Astrocyte of the hippocampus (primary cell): ENCODE data around the gene PNPLA6.
A peak's percentile ranks its signal among the peaks of the same experiment; 100 is the strongest.

Experiments used
- DNase-seq: peaks from one replicate; pipeline ENCODE4 v3.0.0; 2011; ENCODE audit warnings: low read depth, low spot score

The PNPLA6 gene

GRCh38 chr19:7515645-7516151 is 19.8 kb upstream of the PNPLA6 start, which contains the start of gene ZNF358:
TSS of gene ZNF358 (plus strand) at chr19:7516103. CDS start at chr19:7519243, 3,140 bp downstream.
- DNase-seq, result peak; percentile 90

GRCh38 chr19:7516333-7516732 is 19.2 kb upstream of the PNPLA6 start:
- peak; percentile 19 for DNase-seq

GRCh38 chr19:7516878-7517277 is 18.6 kb upstream of the PNPLA6 start:
- no peak for DNase-seq

DNA sequence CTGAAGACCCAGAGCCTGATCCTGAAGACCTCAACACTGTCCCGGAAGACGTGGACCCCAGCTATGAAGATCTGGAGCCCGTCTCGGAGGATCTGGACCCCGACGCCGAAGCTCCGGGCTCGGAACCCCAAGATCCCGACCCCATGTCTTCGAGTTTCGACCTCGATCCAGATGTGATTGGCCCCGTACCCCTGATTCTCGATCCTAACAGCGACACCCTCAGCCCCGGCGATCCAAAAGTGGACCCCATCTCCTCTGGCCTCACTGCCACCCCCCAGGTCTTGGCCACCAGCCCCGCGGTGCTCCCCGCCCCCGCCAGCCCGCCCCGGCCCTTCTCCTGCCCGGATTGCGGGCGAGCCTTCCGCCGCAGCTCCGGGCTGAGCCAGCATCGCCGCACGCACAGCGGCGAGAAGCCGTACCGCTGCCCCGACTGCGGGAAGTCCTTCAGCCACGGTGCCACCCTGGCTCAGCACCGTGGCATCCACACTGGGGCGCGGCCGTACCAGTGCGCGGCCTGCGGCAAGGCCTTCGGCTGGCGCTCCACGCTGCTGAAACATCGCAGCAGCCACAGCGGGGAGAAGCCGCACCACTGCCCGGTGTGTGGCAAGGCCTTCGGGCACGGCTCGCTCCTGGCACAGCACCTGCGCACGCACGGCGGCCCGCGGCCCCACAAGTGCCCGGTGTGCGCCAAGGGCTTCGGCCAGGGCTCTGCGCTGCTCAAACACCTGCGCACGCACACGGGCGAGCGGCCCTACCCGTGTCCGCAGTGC is 16.0 kb upstream of the PNPLA6 start:
- DNase-seq, result no peak

DNA sequence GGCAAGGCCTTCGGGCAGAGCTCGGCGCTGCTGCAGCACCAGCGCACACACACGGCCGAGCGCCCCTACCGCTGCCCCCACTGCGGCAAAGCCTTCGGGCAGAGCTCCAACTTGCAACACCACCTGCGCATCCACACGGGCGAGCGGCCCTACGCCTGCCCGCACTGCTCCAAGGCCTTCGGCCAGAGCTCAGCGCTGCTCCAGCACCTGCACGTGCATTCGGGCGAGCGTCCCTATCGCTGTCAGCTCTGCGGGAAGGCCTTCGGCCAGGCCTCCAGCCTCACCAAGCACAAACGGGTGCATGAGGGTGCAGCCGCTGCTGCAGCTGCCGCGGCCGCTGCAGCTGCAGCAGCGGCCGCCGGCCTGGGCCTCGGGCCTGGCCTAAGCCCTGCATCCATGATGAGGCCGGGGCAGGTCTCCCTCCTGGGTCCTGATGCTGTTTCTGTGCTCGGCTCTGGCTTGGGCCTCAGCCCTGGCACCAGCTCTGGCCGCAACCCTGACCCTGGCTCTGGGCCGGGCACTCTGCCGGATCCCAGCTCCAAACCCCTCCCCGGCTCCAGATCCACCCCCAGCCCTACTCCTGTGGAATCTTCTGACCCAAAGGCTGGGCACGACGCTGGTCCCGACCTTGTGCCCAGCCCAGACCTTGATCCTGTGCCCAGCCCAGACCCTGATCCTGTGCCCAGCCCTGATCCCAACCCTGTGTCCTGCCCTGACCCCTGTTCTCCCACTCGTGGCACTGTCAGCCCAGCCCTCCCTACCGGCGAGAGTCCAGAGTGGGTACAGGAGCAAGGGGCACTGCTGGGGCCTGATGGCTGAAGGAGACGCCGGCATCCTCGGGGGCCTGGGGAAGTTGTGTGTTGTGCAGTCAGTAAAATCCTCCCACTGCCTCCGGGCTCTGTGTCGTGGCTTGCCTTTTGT is 15.1 kb upstream of the PNPLA6 start:
- no peak for DNase-seq

GRCh38 chr19:7521551-7522071 is 13.9 kb upstream of the PNPLA6 start:
- no peak for DNase-seq

- DNase-seq, result peak; percentile 99
Observed at GRCh38 chr19:7522072-7522922, 13.2 kb upstream of the PNPLA6 start, which contains the start of gene MCOLN1. TSS of gene MCOLN1 (plus strand) at chr19:7522624. CDS start at chr19:7522751, 127 bp downstream.

DNA sequence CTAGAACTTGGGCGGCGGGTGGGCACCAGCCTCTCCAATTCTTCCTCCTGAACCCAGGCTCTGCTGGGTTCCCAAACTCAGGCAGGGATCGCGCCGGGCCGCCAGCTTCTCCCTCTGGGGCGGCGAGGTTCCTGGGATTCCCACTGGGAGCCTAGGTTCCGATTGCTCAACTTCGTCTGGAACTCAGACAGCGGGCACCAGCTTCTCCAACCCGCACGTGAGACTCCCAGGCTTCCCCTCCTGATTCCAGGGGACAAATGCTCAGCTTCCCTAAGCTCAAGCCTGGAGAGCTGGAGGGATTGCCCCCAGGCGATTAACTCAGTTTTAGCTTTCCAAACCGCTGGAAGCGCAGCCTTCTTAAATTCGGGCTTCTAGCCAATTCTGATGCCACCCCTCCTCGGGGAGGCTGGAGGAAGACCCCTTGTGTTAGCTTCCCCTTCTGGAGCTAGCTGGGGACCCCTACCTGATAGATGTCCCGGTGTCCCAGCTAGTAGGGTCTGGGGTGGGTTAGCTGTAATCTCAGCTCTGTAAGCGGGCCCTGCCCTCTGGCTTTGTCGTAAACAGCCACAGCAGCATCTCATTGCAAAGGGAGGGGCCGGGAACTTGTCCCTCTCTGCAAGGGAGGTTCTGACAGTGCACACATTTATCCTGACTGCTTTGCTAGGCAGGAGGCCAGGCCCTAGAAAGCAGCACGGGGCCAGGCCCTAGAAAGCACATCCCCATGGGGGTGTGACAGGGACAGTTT is 12.4 kb upstream of the PNPLA6 start:
- DNase-seq, result no peak

DNA sequence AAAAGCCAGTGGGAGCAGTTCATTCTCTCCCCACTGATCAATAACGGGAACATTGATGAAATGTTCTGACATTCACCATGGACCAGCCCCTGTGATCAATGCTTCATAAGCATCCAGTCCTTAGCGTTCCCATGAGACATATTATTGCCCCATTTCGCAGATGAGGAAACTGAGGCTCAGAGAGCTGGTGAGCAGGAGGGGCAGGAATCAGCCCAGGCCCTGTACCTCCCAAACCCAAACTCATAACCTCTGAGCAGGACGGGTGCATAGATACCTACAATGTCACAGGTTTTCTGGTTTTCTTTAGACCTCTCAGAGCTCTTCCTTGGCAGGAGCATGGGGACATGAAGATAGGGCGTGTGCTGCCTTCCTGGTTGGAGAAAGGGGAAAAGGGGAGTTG is 11.0 kb upstream of the PNPLA6 start:
- DNase-seq, result no peak

- DNase-seq, result no peak
Observed at GRCh38 chr19:7524992-7525739, 10.4 kb upstream of the PNPLA6 start.

DNA sequence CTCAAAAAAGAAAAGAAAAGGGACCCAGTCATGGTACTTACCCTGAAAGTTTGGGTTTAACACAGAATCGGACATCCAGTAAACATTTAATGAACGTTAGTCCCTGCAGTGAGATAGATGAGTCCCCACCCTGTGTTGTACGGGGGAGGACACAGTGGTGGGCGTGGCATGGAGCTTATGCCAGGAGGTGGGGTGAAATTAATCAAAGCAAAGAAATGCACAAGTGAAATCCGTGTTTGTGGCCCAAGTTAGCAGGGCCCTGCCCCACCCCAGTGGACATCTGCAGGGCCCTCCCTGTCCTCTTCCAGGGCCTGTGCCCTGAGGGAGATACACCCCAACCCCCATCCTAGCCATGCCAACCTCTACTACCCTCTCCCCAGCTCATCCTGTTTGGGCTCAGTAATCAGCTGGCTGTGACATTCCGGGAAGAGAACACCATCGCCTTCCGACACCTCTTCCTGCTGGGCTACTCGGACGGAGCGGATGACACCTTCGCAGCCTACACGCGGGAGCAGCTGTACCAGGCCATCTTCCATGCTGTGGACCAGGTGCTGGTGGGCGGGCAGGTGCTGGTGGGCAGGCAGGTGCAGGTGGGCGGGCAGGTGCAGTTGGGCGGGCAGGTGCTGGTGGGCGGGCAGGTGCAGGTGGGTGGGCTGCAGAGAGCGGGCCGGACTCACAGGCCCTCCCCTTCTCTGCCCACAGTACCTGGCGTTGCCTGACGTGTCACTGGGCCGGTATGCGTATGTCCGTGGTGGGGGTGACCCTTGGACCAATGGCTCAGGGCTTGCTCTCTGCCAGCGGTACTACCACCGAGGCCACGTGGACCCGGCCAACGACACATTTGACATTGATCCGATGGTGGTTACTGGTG is 9.2 kb upstream of the PNPLA6 start:
- DNase-seq, result no peak

- DNase-seq, result no peak
Observed at GRCh38 chr19:7527516-7528191, 7.9 kb upstream of the PNPLA6 start.

DNA sequence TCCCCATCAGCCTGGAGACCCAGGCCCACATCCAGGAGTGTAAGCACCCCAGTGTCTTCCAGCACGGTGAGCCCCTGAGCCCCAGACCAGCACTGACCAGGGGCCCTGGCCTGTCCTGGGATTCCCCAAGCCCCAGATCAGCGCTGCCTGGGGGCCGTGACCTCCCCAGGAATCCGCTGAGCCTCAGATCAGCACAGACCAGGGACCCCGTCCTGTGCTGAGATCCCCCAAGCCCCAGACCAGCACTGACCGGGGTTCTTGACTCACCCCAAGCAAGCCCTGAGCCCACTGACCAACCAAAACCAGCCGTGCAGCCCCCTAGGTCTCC is 7.4 kb upstream of the PNPLA6 start:
- no peak for DNase-seq

GRCh38 chr19:7528522-7529245 is 6.8 kb upstream of the PNPLA6 start:
- no peak for DNase-seq

DNA sequence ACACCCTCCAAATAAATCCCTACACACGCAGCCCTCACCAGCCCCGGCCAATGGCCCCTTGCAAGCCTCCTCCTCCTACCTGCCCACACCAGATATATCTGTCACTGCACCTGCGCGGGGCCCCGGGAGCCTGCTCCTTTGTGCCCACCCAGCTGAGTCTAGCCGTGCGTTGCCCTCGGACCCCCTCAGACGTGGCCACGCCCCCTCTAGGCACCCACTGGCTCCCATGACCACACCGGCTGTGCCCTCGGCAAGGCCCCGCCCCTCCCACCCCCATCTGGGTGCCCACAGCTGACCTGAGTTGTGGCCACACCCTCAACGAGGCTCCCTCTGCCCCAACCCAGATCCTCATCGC is 6.3 kb upstream of the PNPLA6 start:
- DNase-seq, result no peak

DNA sequence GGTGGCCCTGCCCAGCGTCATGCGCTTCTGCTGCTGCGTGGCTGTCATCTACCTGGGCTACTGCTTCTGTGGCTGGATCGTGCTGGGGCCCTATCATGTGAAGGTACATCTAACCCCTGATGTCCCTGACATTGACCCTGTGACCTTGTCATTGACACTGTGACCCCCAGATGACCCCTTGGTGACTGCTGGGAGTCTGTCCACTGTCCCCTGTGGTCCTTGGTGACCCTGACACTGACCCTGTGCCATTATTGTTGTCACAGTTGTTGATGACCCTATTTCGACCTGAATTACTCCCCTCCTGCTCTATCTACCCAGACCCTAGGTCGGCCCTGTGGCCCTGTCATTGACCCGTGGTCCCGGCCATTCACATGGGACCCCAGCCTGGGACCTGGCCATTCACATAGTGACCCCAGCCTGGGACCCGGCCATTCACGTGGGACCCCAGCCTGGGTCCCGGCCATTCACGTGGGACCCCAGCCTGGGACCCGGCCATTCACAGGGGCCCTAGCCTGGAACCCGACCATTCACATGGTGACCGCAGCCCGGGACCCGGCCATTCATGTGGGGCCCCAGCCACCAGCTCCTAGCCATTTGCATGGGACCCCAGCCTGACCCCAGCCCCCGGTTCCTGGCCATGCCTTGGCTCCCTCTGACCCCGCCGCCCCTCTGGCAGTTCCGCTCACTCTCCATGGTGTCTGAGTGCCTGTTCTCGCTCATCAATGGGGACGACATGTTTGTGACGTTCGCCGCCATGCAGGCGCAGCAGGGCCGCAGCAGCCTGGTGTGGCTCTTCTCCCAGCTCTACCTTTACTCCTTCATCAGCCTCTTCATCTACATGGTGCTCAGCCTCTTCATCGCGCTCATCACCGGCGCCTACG is 5.7 kb upstream of the PNPLA6 start:
- no peak for DNase-seq
